Thyroid gland (tissue), 4 donors: ENCODE data around the gene OR6C76. TPM values are rescaled to one million over a fixed set of nuclear protein-coding genes. Genes with fewer than 3 reads are reported as not detected.

Experiments used
- DNase-seq, 2 donors: peaks; one replicate each; pipeline ENCODE4 v3.0.0-alpha.2; 2019
- H3K27ac ChIP-seq, 3 donors: fragments of 200-600 bp; sonication (generic); 1 replicate in 2 of 3; 2 replicates in 1 of 3; pipeline ENCODE4 v1.5.1; 2016 to 2019; ENCODE audit warnings: mild to moderate bottlenecking in 1 of 3, moderate library complexity in 1 of 3
- H3K27me3 ChIP-seq: fragments of 200-600 bp; sonication (generic); one replicate; pipeline ENCODE4 v1.5.1; 2019
- H3K36me3 ChIP-seq, 2 donors: fragments of 200-600 bp; sonication (generic); one replicate each; pipeline ENCODE4 v1.5.1; 2016 to 2019
- H3K4me1 ChIP-seq, 2 donors: fragments of 200-600 bp; sonication (generic); one replicate each; pipeline ENCODE4 v1.5.1; 2017 to 2019
- H3K4me3 ChIP-seq, 3 donors: fragments of 200-600 bp; sonication (generic); replicated peaks in 1 of 3; 1 replicate in 2 of 3; 2 replicates in 1 of 3; pipeline ENCODE4 v1.5.1; 2016; ENCODE audit warnings: mild to moderate bottlenecking in 1 of 3
- H3K9me3 ChIP-seq: fragments of 200-600 bp; sonication (generic); one replicate; pipeline ENCODE4 v1.5.1; 2017
- POLR2A ChIP-seq, 2 donors: fragments of 450-650 bp; IDR thresholded peaks; one replicate each; pipeline ENCODE4 v1.6.1; 2017; ENCODE audit warnings: antibody characterized with exemption in 2 of 2, mild to moderate bottlenecking in 2 of 2, moderate library complexity in 1 of 2
- WGBS, 2 donors: methylation state at CpG; one replicate each; pipeline ENCODE4 v1.1.5; 2017; 5-methylcytosine and 5-hydroxymethylcytosine counted together
- intact Hi-C: fragments of 100-400 bp; cut with DNase I; formaldehyde crosslinking; loops from one replicate; pipeline ENCODE4 v1.15.1; 2023
- total RNA-seq, 4 donors: library from RNA; depleted of rRNA; stranded (reverse); fragments of >200 nt; gene quantifications; one replicate each; pipeline ENCODE4 v1.2.3, GENCODE V29; 2016
- TF ChIP-seq, protein P1 (sequence below), 6 experiments: fragments of 200-600 bp in 3 of 6; fragments of 450-650 bp in 3 of 6; sonication (generic) in 3 of 6; IDR thresholded peaks; one replicate each; pipeline ENCODE4 v1.5.1; 2016 to 2019; ENCODE audit warnings: antibody characterized with exemption in 6 of 6, mild to moderate bottlenecking in 2 of 6, inconsistent platforms in 1 of 6, moderate library complexity in 1 of 6

Gene OR6C76
- total RNA-seq, 4 donors from 2014 or later, result not detected

- Histone ChIP-seq H3K4me1 (no peaks in the 10 kb centered on the region), H3K36me3 (no peaks in the 10 kb centered on the region), H3K4me3 (no peak overlapping the region), H3K9me3 (no peaks in the 10 kb centered on the region), H3K27me3 (no peaks in the 10 kb centered on the region), H3K27ac (no peak overlapping the region)
- intact Hi-C loops, result no loop called here
- WGBS, 2 donors, result 60 to 68% methylated on average over 2 of the region's 2 CpGs
- DNase-seq, result no peak
- no peak for TF ChIP-seq POLR2A (IDR thresholded peaks at IDR 0.05)
- TF ChIP-seq, protein P1, sequence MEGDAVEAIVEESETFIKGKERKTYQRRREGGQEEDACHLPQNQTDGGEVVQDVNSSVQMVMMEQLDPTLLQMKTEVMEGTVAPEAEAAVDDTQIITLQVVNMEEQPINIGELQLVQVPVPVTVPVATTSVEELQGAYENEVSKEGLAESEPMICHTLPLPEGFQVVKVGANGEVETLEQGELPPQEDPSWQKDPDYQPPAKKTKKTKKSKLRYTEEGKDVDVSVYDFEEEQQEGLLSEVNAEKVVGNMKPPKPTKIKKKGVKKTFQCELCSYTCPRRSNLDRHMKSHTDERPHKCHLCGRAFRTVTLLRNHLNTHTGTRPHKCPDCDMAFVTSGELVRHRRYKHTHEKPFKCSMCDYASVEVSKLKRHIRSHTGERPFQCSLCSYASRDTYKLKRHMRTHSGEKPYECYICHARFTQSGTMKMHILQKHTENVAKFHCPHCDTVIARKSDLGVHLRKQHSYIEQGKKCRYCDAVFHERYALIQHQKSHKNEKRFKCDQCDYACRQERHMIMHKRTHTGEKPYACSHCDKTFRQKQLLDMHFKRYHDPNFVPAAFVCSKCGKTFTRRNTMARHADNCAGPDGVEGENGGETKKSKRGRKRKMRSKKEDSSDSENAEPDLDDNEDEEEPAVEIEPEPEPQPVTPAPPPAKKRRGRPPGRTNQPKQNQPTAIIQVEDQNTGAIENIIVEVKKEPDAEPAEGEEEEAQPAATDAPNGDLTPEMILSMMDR (IDR thresholded peaks at IDR 0.05), result no peak
Measured at GRCh38 chr12:55469291-55469690, 43.2 kb downstream of the OR6C76 start.

DNA sequence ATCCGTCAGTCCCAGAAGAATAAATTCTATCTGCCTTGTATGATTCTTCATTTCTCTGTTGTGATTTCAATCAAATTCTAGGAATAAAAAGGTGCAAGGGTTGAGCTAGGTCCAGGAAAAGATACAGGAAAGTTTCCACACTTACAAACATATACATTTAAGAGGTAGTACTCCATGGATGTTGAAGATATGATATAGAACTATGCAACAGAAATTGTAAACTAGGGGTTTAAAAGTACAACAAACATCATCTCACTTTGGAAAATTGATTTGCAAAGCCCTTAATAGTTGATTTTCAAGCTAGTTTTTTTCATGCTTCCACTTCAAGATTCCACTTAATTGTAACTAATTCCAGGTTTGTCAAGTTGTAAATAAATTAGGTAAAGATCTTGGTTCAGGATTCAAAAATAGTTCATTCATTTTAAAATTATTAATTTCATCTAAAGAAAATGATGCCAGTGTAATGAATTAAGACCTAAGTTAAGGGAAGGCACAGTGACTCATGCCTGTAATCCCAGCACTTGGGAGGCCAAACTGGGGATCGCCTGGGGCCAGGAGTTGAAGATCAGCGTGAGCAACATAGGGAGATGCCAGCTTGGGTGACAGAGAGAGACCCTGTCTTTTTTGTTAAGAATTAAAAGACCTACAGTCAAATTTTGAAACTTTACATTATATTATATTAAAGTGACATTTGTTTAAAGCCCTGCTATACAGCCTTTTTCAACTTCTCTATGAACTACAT lies 44.2 kb downstream of the OR6C76 start, which contains the start of gene OR6C70:
OR6C70 (minus strand) TSS at position 51 of the 742 bp plus-strand sequence; CDS start at position 51, 0 bp downstream.
- Histone ChIP-seq H3K9me3 (no peaks in the 10 kb centered on the region), H3K36me3 (no peaks in the 10 kb centered on the region), H3K27ac (no peak within 1 kb of the TSS), H3K4me3 (no peak within 1 kb of the TSS), H3K27me3 (no peaks in the 10 kb centered on the region), H3K4me1 (no peaks in the 10 kb centered on the region)
- intact Hi-C loops, result no loop called here
- TF ChIP-seq POLR2A (IDR thresholded peaks at IDR 0.05), result no peak
- TF ChIP-seq, protein P1 (IDR thresholded peaks at IDR 0.05), result no peak
- DNase-seq, result no peak
- WGBS, 2 donors, result 75 to 84% methylated on average over 3 of the region's 3 CpGs

GRCh38 chr12:55472264-55472663 lies 46.2 kb downstream of the OR6C76 start:
- Histone ChIP-seq H3K4me1 (no peaks in the 10 kb centered on the region), H3K4me3 (no peak overlapping the region), H3K9me3 (no peaks in the 10 kb centered on the region), H3K27ac (no peak overlapping the region), H3K27me3 (no peaks in the 10 kb centered on the region), H3K36me3 (no peaks in the 10 kb centered on the region)
- no peak for DNase-seq
- intact Hi-C loops, result no loop called here
- no peak for TF ChIP-seq POLR2A (IDR thresholded peaks at IDR 0.05)
- TF ChIP-seq, protein P1 (IDR thresholded peaks at IDR 0.05), result no peak
- 85 to 93% methylated on average over 1 of the region's 1 CpG for WGBS, 2 donors

Other genes with a start within 250 kb of the OR6C76 start
- gene OR10A7, start 205.2 kb upstream of the OR6C76 start, total RNA-seq, result not detected
- not detected for gene OR6C74, start 181.6 kb upstream of the OR6C76 start, total RNA-seq
- gene OR6C6, start 129.7 kb upstream of the OR6C76 start, total RNA-seq, result not detected
- not detected for gene OR6C1, start 111.9 kb upstream of the OR6C76 start, total RNA-seq
- not detected for gene OR6C3, start 95.5 kb upstream of the OR6C76 start, total RNA-seq
- not detected for gene OR6C75, start 63.3 kb upstream of the OR6C76 start, total RNA-seq
- gene OR6C65, start 25.7 kb upstream of the OR6C76 start, total RNA-seq, result not detected
- gene OR6C2, start 17.8 kb downstream of the OR6C76 start, total RNA-seq, result not detected
- not detected for gene OR6C70, start 43.9 kb downstream of the OR6C76 start, total RNA-seq
- gene OR6C68, start 66.1 kb downstream of the OR6C76 start, total RNA-seq, result not detected
- gene OR6C4, start 123.3 kb downstream of the OR6C76 start, total RNA-seq, result not detected
- gene OR2AP1, start 146.2 kb downstream of the OR6C76 start, total RNA-seq, result not detected
- not detected for gene OR10P1, start 210.6 kb downstream of the OR6C76 start, total RNA-seq